Measurements from ENCODE around the gene KMT5C.

Gene KMT5C

GRCh38 chr19:55382522-55383054, 42.9 kb downstream of the KMT5C start:
- H3K27ac ChIP-seq = peak overlapping the region; percentile 96

GRCh38 chr19:55383279-55384130, 43.8 kb downstream of the KMT5C start:
- H3K27ac ChIP-seq = peak overlapping the region; percentile 96
- TF ChIP-seq, protein P1, sequence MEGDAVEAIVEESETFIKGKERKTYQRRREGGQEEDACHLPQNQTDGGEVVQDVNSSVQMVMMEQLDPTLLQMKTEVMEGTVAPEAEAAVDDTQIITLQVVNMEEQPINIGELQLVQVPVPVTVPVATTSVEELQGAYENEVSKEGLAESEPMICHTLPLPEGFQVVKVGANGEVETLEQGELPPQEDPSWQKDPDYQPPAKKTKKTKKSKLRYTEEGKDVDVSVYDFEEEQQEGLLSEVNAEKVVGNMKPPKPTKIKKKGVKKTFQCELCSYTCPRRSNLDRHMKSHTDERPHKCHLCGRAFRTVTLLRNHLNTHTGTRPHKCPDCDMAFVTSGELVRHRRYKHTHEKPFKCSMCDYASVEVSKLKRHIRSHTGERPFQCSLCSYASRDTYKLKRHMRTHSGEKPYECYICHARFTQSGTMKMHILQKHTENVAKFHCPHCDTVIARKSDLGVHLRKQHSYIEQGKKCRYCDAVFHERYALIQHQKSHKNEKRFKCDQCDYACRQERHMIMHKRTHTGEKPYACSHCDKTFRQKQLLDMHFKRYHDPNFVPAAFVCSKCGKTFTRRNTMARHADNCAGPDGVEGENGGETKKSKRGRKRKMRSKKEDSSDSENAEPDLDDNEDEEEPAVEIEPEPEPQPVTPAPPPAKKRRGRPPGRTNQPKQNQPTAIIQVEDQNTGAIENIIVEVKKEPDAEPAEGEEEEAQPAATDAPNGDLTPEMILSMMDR (conservative IDR thresholded peaks at IDR 0.05) = peak; percentile 49

More at GRCh38 chr19:55382522-55383054, 42.9 kb downstream of the KMT5C start:
- TF ChIP-seq, protein P1 (conservative IDR thresholded peaks at IDR 0.05) = no peak

DNA sequence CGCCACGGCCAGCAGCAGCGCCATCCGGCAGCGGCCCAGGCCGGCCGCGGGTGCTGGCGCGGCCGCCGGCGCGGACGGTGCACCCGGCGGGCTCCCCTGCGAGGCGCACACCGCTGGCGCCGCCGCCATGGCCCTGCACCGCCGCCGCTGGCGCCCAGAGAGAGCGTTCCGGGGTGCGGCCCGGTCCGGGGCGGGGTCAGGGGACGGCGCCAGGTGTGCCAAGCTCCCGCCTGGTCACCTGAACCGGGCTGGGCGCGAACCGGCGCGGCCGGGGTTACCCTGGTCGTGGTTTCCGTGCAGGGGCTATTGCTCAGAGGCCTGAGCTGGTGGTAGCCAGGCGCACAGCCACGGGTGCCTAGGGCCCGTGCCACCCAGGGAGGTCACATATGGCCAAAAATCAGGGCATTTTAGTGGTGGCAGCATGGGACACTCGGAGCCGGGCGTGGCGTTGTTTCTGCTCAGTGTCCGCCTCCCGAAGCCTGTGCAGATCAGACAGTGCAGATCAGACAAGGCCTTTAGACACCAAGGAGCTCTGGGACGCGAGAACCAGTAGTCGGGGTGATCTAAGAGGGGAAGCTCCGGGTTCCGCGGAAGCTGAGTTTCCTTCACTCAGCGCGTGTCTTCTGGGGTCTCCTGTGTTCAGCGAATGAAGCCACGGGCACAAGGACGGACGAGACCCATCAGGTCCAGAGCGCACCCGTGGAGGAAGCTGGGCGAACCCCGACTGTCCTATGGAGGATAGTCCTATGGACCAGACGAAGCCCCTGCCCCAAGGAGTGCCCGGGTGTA, 44.6 kb downstream of the KMT5C start, which contains the start of gene TMEM238:
Gene TMEM238, minus strand, starts transcription at position 162 of the 789 bp plus-strand sequence. Its CDS starts 33 bp downstream, at position 129.
- TF ChIP-seq, protein P1 (conservative IDR thresholded peaks at IDR 0.05) = no peak; the same call in 1 of the 2 replicates
- peak within 1 kb of the TSS; percentile 96 for H3K27ac ChIP-seq

DNA sequence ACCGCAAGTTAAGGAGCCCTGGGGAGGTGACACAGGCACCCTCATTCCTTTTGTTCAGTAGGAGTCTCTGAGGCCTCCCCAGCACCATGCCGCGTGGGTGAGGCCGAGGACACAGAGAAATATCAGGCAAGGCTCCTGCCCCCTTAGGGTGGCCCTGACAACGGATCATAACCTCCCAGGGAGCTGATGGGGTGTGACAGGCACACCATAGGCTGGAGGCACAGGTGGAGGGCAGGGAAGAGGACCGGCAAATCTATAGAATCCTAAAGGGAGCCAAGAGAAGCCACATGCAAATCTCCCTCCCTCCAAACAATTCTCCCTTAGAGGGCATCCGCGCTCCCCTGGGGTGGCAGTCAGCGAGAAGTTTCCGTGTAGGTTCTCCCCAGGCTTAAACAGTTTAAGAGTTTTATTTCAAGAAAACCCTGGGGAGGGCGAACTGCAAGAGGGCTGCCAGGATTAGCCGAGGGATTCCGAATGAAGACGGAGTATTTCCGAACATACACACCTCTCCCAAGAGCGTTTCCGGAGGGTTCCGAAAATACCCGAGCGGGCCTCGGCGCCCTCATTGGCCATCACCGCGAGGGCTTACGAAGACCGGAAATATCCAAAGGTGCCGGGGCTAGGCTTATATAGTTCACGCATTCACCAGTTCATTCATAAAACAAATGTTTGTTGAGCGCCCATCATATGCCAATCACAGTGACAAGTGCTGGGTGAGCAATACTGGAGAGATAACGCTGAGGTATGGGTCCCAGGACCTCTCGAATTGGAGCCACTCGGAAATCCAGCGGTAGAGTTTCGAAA, 45.4 kb downstream of the KMT5C start:
- TF ChIP-seq, protein P1 (conservative IDR thresholded peaks at IDR 0.05) = no peak
- peak overlapping the region; percentile 96 for H3K27ac ChIP-seq

DNA sequence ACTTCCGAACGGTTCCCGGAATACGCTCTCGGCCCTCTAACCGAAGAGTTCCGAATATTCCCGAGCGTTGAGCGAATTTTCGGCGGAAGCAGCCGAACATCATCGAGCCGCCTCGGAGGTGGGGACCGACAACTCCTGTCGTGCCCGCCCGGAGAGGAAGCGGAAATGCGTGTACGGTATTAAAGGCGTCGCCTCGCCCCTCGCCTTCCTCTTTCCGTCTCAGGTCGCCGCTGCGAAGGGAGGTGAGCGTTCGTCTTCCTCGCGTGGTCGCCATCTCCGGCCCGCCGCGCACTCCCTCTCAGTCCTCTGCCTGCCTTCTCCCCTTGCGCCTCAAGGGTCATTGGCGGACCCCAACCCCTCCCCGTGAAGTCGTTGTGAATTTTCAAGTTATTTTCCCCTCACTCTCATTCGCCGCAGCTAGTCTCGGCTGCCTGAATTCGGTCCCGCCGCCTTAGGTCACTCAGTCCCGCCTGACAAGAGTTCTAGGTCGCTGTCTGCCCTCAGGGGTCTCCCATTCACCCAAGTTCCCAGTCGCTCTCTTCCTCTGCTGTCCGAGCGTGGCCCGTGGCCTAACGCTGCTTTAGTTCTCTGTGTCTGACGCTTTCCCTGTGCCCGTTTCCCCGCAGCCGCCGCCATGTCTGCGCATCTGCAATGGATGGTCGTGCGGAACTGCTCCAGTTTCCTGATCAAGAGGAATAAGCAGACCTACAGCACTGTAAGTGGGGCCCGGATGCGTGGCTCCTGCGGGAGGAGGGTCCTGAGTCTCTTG, 46.2 kb downstream of the KMT5C start, which contains the start of gene RPL28:
Gene RPL28, plus strand, starts transcription at position 209 of the 769 bp plus-strand sequence. Its CDS starts 426 bp downstream, at position 635.
- TF ChIP-seq, protein P1 (conservative IDR thresholded peaks at IDR 0.05) = no peak
- peak within 1 kb of the TSS; percentile 96 for H3K27ac ChIP-seq

- TF ChIP-seq, protein P1 (conservative IDR thresholded peaks at IDR 0.05) = no peak
- H3K27ac ChIP-seq = peak overlapping the region; percentile 96
Observed at GRCh38 chr19:55386493-55386971, 46.9 kb downstream of the KMT5C start.

Measured in VCaP (cell line).